ENCODE measurements around the gene SHLD1.
"Not testable (repeated sequence)": the region's sequence is repeated elsewhere in the genome, so short reads cannot be mapped to it uniquely, and the experiment has no call there.

The SHLD1 gene

GRCh38 chr20:5737619-5737953 is 12.6 kb upstream of the SHLD1 start:
- no peak for DNase-seq

DNA sequence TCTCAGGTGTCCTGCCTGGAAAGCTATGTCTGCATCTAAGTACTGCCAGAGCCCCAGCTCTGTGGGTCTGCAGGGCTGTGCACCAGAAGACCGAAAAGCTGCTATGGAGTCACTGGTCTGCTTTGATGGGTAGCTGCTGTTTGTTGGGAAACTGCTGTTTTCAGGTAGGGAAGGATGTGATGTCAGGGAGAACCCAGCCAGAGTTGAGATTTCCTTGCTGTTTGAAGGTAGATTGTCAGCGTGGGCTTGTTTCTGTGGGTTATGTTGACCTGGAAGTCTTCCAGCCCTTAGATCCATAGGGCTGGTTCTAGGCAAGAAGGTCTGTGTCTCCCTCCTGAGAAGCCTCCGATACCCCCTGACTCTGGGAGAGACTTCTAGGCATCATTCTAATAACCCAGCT is 12.2 kb upstream of the SHLD1 start:
- DNase-seq, result no peak

- DNase-seq, result not testable (repeated sequence)
Measured at GRCh38 chr20:5740643-5741042, 9.6 kb upstream of the SHLD1 start.

DNA sequence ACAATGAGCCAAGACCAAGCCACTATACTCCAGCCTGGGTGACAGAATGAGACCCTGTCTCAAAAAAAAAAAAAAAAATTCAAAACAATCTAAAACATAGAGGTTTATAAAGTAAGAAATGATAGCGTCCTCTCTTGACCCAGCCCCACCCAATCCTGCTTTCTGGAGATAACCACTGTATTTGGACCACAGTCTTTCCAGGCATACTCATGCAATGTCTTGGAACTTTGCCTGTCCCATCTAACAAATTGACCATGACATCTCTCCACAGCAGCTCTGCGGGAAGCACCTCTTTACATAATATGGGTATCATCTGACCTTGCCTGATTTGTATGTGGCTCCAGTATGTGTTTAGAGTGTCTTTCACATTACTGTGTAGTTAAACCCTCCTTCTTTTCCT is 9.1 kb upstream of the SHLD1 start:
- DNase-seq, result peak; percentile 47 to 61

DNA sequence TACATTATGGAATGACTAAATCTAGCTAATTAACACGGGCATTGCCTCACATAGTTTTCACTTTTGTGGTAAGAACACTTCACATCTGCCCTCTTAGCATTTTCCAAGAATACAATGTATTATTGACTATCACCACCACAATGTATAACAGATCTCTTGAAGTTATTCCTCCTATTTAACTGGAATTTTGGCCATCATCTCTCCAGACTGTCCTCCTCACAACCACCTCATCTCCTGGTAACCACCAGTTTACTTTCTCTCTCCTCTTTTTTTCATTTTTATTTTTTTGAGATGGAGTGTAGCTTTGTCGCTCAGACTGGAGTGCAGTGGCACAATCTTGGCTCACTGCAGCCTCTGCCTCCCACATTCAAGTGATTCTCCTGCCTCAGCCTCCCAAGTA is 8.2 kb upstream of the SHLD1 start:
- no peak for DNase-seq

DNA sequence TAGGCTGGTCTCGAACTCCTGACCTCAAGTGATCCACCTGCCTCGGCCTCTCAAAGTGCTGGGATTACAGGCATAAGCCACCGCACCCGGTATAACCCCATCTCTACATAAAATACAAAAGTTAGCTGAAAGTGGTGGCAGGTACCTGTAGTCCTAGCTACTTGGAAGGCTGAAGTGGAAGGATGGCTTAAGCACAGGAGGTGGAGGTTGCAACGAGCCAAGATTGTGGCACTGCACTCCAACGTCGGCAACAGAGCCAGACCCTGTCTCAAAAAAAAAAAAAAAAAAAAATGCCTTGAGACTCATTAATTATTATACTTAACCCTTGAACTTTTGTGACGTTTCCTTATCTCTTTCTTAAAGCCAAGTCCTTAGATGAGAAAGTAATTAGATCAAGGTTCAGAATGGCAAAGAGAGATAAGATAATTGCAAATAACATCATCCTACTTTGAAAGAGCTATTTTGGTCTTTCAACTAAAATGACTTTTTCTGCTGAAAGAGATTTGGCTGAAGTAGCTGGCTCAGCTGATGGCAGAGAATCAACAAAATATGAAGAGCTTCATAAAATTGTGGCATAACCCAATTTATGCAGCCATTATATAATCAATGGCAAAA is 4.7 kb upstream of the SHLD1 start:
- DNase-seq, result no peak

DNA sequence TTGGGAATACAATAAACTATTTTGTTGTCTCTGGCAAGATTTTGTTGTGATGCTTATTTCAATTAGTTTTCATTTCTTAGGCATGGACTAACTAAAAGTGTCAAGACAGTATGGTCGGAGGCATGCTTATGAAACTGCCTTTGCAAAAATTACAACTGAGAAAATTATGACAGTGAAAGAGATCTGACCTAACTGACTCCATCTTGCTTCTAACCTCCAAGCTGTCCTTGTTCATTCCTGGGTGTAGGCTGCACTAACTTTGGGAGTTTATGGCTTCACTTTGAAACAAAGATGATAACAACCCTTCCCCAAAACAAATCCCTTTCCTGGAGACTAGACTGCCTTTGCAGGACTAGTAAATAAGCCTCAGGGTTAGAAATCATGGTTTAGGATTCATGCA is 4.1 kb upstream of the SHLD1 start:
- no peak for DNase-seq

DNA sequence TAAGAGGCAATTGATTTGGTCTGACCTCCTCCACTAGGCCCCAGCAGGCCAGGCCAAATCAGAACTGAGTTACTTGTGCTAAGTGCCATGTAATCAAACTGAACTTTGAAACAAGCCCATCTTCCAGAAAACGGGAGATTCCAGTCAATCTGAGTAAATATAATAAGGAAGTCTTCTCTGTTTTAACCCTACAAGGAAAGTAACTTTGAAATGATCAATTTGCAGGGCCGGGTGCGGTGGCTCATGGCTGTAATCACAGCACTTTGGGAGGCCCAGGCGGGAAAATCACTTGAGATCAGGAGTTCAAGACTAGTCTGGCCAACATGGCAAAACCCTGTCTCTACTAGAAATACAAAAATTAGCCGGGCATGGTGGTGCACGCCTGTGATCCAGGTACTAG is 2.0 kb upstream of the SHLD1 start:
- DNase-seq, result no peak

- DNase-seq, result not testable (repeated sequence)
Measured at GRCh38 chr20:5749512-5749951, 669 bp upstream of the SHLD1 start.

DNA sequence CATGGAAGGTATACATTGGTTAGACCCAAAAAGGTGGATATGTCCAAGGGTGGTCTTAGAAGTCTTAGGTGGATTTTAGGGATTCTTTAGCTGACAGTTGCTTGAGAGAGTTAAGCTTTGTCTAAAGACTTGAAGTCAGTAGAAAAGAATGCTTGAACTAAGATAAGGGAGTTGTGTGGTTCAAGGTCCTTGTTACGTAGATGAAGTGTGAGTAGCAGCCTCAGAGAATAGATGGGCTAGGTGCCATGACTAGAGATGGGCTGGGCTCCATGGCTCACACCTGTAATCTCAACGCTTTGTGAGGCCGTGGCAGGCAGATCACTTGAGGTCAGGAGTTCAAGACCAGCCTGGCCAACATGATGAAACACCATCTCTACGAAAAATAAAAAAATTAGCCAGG is 1.7 kb downstream of the SHLD1 start:
- no peak for DNase-seq

DNA sequence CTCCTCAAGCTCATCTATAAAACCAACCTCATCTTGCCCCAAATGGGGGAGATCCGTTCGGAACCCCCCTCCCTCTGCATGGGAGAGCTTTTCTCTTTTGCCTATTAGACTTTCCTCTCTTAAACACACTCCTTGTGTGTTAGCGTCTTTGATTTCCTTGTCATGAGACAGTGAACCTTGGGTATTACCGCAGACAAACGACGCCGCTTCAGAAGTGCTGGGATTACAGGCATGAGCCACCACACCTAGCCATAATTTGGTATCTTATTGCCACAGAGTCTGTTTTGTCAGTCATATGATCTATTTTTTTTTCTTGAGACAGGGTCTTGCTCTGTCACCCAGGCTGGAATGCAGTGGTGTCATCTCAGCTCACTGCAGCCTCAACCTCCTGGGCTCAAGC is 3.6 kb downstream of the SHLD1 start:
- no peak for DNase-seq

GRCh38 chr20:5757949-5758348 is 7.7 kb downstream of the SHLD1 start:
- DNase-seq, result no peak

- DNase-seq, result no peak
Measured at GRCh38 chr20:5766085-5766764, 16.0 kb downstream of the SHLD1 start.

- no peak for DNase-seq
Measured at GRCh38 chr20:5767493-5768098, 17.4 kb downstream of the SHLD1 start.

- DNase-seq, result no peak
Measured at GRCh38 chr20:5770231-5770986, 20.2 kb downstream of the SHLD1 start.

DNA sequence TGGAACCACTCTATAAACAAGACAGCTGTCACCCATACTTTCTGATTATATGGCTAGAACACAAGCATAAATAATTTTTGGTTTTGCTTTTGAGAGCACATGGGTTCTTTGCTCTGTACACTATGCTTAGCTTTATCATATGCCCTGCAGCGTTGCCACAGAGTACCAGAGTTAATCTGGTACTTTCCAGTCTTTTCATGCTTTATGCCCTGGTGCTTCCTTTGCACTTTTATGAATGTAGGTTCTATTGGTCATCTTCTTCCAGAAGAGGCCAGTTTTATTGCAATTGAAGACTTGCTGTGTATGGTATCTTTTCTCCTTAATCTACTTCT is 20.8 kb downstream of the SHLD1 start:
- no peak for DNase-seq

- DNase-seq, result no peak
Measured at GRCh38 chr20:5772704-5773103, 22.5 kb downstream of the SHLD1 start.

DNA sequence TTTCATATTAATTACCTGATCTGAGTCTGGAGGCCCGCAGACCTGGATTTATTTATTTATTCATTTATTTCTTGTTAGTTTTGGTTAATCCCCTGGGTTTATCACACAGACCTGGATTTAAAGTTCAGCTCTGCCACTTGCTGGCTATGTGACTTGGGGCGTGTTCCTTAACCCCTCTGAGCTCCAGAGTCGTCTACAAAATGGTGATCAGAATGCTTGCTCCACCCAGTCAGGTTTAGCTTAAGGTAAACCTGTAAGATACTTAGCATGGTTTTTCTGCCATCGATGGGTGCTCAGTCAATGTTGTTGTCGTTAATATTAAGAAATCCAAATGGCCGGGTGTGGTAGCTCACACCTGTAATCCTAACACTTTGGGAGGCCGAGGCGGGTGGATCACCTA is 23.4 kb downstream of the SHLD1 start:
- DNase-seq, result no peak

DNA sequence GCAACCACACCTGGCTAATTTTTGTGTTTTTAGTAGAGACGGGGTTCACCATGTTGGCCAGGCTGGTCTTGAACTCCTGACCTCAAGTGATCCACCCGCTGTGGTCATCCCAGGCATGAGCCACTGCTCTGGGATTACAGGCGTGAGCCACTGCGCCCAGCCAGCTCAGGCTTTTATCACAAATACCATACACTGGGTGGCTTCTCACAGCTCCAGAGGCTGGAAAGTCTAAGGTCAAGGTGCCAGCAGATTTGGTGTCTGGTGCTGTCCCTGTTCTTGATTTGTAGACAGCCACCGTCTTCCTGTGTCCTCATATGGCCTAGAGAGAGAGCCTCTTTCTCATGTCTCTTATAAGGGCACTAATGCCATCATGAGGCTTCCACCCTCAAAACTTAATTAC is 25.9 kb downstream of the SHLD1 start:
- DNase-seq, result no peak

DNA sequence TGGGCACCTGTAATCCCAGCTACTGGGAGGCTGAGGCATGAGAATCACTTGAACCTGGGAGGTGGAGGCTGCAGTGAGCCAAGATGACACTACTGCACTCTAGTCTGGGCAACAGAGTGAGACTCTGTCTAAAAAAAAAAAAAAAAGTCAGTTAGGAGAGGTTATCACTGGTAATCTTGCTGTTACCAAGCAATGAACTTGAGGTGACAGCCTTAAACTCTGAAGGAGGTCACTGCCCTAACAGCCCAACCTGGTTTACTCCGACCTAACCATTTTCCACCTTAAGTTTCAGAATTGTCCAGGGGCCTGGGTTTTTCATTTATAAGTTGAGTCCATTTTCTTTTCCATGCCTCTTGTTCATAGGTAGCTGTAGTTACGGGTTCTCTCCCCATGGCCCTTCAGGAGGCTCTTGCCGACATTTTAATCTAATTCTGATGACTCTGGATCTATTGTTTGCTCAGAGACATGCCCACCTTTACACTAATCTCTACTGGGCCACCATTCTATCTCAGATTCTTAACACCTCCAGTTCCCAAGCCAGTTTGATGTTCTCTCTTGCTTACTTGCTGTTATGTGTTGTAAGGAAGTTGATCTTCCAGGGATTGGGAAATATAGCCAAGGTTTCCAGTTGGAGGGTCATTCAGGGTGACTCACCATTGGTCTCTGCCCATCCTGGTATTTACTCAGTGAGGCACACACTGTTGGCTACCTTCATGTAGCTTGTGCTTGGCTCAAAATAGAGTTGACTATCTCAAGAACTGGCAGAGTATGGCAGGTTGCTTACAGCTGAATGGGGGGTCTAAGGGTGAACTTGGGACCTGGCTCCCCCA is 29.1 kb downstream of the SHLD1 start:
- no peak for DNase-seq

DNA sequence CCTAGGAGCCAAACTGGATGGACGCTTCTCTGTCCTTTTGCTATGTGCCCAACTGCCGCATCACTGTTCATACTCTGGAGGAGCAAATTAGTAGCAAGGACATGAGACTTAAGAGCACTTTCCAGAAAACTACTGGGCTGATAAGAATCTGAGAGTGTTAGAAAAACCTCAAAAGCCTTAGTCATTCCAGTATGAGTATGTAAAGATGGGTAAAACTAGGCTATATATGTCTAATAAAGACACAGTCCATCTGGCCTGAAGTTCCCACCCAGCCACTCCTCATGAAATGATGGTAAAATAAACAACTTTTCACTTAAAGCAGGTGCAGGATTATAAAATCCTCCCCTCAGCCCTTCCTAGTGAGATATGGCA is 30.6 kb downstream of the SHLD1 start:
- DNase-seq, result no peak

DNA sequence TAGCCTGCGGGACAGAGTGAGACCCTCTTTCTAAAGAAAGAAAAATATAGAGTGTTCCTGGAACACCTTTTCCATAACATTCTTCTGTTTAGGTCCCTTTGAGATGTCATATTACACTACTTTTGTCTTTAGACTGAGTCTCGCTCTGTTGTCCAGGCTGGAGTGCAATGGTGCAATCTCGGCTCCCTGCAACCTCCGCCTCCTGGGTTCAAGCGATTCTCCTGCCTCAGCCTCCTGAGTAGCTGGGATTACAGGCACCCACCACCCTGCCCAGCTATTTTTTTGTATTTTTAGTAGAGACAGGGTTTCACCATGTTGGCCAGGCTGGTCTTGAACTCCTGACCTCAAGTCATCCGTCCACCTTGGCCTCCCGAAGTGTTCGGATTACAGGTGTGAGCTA is 31.2 kb downstream of the SHLD1 start:
- DNase-seq, result not testable (repeated sequence)

All from cerebellar nuclear complex (tissue), 1 donor.